GM21526 (cell line): Measurements from ENCODE around the gene RPA3.

Experiments used
- ATAC-seq: cut with Tn5 transposase; IDR thresholded peaks from one replicate; pipeline ENCODE4 v1.9.1; 2021; ENCODE audit warnings: moderate library complexity; ENCODE audit not compliant: unreplicated experiment, low FRiP score

Gene RPA3

GRCh38 chr7:7614018-7614741, 104.2 kb downstream of the RPA3 start:
- no peak for ATAC-seq

- ATAC-seq = no peak
Observed at GRCh38 chr7:7613210-7613609, 105.2 kb downstream of the RPA3 start.

GRCh38 chr7:7612519-7612918, 105.9 kb downstream of the RPA3 start:
- ATAC-seq = no peak

GRCh38 chr7:7609330-7609729, 109.1 kb downstream of the RPA3 start:
- ATAC-seq = no peak

GRCh38 chr7:7607010-7607409, 111.4 kb downstream of the RPA3 start:
- ATAC-seq = no peak

- ATAC-seq = no peak
Observed at GRCh38 chr7:7596176-7596575, 122.2 kb downstream of the RPA3 start.

GRCh38 chr7:7595451-7595850, 123.0 kb downstream of the RPA3 start:
- no peak for ATAC-seq
